HFFc6 (cell line): ENCODE measurements around the gene ID2. TPM values are rescaled to one million over a fixed set of nuclear protein-coding genes. Genes with fewer than 3 reads are reported as not detected.

Experiments
- DNase-seq: peaks from one replicate; pipeline ENCODE4 v3.0.0-alpha.2; 2018
- H3K27ac Mint-ChIP-seq: 2 replicates; pipeline ENCODE4 v1.8.0; 2020; ENCODE audit warnings: mild to moderate bottlenecking, mixed read lengths
- H3K27me3 Mint-ChIP-seq: 2 replicates; pipeline ENCODE4 v1.8.0; 2021; ENCODE audit warnings: mild to moderate bottlenecking, moderate library complexity, mixed read lengths; ENCODE audit not compliant: insufficient read depth
- H3K36me3 Mint-ChIP-seq: 2 replicates; pipeline ENCODE4 v1.8.0; 2021; ENCODE audit warnings: low read depth, mixed read lengths
- H3K4me1 Mint-ChIP-seq: 2 replicates; pipeline ENCODE4 v1.8.0; 2020; ENCODE audit warnings: low read depth, mixed read lengths
- H3K4me3 Mint-ChIP-seq: 2 replicates; pipeline ENCODE4 v1.8.0; 2020; ENCODE audit warnings: mild to moderate bottlenecking, moderate library complexity, mixed read lengths
- H3K9me3 Mint-ChIP-seq: 2 replicates; pipeline ENCODE4 v1.8.0; 2020; ENCODE audit warnings: mild to moderate bottlenecking, mixed read lengths
- CTCF ChIP-seq: fragments of 200-600 bp; sonication (generic); IDR thresholded peaks from 2 replicates; pipeline ENCODE4 v1.5.0; 2021; ENCODE audit warnings: antibody characterized with exemption, mild to moderate bottlenecking
- total RNA-seq, 6 experiments: library from RNA; stranded (reverse); fragmentation: NEBNext Ultra II Directional; extraction: Animal tissue kit (Norgen Biotek cat#: 25700); gene quantifications; 2 replicates in 1 of 6; 3 replicates in 5 of 6; pipeline ENCODE4 v1.2.3, GENCODE V29; 2021

Gene ID2
- total RNA-seq, 6 experiments from 2014 or later: 81.3 to 97.1 (median 88.1) TPM

- Mint-ChIP-seq H3K27ac (peak overlapping the region; percentile 82), H3K27me3 (peaks cover 8% of the 10 kb centered on the region), H3K9me3 (peaks cover 10% of the 10 kb centered on the region), H3K36me3 (peaks cover 20% of the 10 kb centered on the region), H3K4me1 (peaks cover 21% of the 10 kb centered on the region), H3K4me3 (peak overlapping the region; percentile 99)
- TF ChIP-seq CTCF: no peak
- peak; percentile 52 for DNase-seq
Measured at GRCh38 chr2:8684878-8685696, 3.2 kb downstream of the ID2 start.

- H3K27ac Mint-ChIP-seq: no peak overlapping the region
- no peak for DNase-seq
- peak; percentile 99 for TF ChIP-seq CTCF
- peaks cover 10% of the 10 kb centered on the region for H3K9me3 Mint-ChIP-seq
- H3K36me3 Mint-ChIP-seq: peaks cover 20% of the 10 kb centered on the region
- H3K4me1 Mint-ChIP-seq: peaks cover 13% of the 10 kb centered on the region
- peak overlapping the region; percentile 37; the same call in 1 of the 2 replicates for H3K4me3 Mint-ChIP-seq
- H3K27me3 Mint-ChIP-seq: peaks cover 8% of the 10 kb centered on the region
Measured at GRCh38 chr2:8685697-8686358, 4.0 kb downstream of the ID2 start.

GRCh38 chr2:8691859-8692437, 10.1 kb downstream of the ID2 start:
- H3K4me3 Mint-ChIP-seq: no peak overlapping the region
- DNase-seq: no peak
- peaks cover 6% of the 10 kb centered on the region for H3K27me3 Mint-ChIP-seq
- H3K9me3 Mint-ChIP-seq: no peaks in the 10 kb centered on the region
- no peak overlapping the region for H3K27ac Mint-ChIP-seq
- TF ChIP-seq CTCF: no peak
- no peaks in the 10 kb centered on the region for H3K4me1 Mint-ChIP-seq
- H3K36me3 Mint-ChIP-seq: no peaks in the 10 kb centered on the region

GRCh38 chr2:8692783-8693156, 10.9 kb downstream of the ID2 start:
- Mint-ChIP-seq H3K27ac (no peak overlapping the region), H3K27me3 (peaks cover 6% of the 10 kb centered on the region), H3K4me3 (no peak overlapping the region), H3K36me3 (no peaks in the 10 kb centered on the region), H3K9me3 (no peaks in the 10 kb centered on the region), H3K4me1 (no peaks in the 10 kb centered on the region)
- no peak for DNase-seq
- TF ChIP-seq CTCF: no peak

GRCh38 chr2:8693157-8693821, 11.4 kb downstream of the ID2 start:
- Mint-ChIP-seq H3K36me3 (no peaks in the 10 kb centered on the region), H3K9me3 (no peaks in the 10 kb centered on the region), H3K27ac (no peak overlapping the region), H3K4me3 (no peak overlapping the region), H3K4me1 (no peaks in the 10 kb centered on the region), H3K27me3 (peaks cover 6% of the 10 kb centered on the region)
- peak; percentile 61 for TF ChIP-seq CTCF
- no peak for DNase-seq
